ENCODE results near the gene MCF2L.

MCF2L gene

GRCh38 chr13:112965573-112966115, 3.4 kb upstream of the MCF2L start:
- no peak for DNase-seq

DNA sequence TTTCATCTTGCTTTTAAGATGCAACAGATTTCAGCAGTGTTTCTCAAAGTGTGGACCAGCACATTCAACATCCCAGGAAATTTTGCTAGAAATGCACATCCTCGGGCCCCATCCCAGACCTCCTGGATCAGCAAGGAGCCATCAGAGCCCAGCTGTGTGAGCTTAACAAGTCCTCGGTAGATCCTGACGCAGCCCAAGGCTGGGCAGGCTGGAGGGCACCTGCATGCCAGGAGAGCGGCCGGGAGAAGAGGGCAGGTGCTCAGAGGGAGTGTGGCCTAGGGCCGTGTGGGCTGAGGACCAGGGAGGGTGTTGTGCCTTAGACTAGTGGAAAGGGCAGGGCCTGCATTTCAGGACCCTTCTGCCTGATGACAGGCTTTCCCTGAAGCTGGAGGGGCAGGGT, 2.2 kb upstream of the MCF2L start:
- DNase-seq, result no peak

DNA sequence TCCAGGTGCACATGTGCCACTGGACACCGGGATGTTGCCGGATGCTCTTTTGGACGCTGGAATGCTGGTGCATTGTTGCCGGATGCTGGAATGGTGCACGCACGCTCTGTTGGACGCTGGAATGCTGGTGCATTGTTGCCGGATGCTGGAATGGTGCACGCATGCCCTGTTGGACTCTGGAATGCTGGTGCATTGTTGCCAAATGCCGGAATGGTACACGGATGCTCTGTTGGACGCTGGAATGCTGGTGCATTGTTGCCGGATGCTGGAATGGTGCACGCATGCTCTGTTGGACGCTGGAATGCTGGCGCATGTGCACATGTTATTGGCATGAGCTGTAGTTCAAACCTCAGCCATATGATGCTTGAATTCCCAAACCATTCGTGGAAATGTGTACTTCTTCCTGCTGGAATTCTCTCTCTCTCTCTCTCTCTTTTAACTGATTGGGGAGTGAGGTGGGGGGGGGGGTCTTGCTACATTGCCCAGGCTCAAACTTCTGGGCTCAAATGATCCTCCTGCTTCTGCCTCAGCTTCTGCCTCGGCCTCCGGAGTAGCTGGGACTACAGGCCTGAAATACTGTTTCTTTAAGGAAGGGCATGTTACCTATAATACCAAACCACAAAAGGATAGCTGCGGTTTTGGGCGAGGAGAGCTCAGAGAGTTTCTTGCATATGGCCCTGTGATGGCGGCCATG, 1.2 kb upstream of the MCF2L start:
- DNase-seq, result no peak

DNA sequence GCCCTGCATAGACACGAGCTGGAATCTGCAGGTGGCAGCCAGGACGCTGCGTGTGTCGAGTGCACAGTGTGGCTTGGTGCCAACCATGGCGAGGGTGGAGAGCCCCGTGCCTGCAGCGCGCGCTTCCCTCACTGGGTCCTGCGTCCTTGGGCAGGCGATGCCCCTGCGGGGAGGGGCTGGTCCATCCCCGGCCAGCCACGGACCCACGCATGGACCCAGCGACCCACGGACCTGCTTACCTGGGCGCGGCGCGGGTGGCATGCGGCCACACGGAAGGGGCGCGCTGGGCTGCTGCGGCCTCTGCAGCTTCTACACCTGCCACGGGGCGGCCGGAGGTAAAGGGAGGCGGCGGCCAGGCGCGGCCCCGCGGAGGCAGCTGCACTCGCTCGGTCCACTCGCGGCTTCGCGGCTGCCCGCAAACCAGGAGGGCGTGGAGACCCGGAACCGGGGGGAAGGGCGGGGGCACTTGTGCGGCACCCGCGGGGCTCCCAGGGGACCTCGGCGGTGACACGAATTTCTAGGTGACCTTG, 569 bp upstream of the MCF2L start:
- peak; percentile 61 for DNase-seq

DNA sequence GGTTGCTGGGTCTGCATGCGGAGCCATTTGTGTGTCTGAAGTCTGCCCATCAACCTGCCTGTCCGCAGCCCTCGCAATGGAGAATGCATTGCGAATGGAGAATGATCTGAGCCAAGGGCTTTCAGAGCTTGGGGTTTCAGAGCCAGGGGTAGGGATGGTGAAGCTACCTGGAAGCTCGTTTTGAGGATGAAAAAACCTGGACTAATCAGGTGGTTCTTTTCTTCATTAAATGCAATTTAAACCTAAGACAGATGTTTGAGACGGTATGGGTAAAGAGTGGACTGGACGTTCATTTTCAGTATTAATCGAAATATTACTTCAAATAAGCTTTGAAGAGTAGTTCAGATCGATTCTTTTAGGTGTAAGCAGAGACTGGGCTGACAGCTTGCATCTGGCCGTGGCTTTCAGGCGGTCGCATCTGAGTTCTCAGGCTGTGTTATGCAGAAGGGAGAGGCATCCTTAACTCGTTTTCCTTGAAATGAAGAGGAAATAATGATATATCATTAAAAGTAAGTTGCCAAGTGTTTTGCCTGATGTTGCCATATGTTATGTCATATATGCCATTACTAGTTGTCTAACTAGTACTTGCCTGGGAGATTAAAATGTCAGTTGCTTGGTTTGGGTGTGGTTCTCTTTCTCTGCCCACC, 801 bp downstream of the MCF2L start:
- no peak for DNase-seq

- no peak for DNase-seq
Observed at GRCh38 chr13:112970552-112971287, 1.7 kb downstream of the MCF2L start.

DNA sequence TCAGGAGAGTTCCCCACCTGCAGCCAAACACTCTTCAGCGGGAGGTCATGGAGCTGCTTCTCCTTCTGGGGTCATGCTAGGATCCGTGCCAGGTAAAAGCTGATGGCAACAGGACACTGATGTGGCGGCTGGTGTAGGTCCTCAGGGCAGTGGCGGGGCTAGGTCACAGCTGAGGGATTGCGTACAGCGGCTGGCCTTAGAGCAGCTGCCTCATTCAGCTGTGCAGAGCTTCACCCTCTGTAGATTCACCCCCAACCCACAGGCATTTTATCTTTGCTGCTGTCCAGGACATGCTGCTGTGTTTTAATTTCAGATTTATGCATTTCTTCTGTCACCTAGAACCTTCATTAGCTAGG, 2.3 kb downstream of the MCF2L start:
- no peak for DNase-seq

DNA sequence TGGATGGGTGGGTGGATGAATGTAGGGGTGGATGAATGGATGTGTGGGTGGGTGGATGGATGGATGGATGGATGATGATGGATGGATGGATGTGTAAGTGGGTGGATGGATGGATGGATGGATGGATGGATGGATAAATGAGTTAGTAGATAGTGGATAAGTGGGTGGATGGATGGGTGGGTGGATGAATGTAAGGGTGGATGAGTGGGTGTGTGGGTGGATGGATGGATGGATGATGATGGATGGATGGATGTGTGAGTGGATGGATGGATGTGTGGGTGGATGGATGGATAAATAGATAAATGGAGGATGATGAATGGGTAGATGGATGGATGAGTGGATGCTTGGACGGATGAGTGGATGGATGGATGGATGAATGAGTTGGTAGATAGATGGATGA, 3.2 kb downstream of the MCF2L start:
- DNase-seq, result no peak

GRCh38 chr13:112972867-112973576, 4.0 kb downstream of the MCF2L start:
- no peak for DNase-seq

DNA sequence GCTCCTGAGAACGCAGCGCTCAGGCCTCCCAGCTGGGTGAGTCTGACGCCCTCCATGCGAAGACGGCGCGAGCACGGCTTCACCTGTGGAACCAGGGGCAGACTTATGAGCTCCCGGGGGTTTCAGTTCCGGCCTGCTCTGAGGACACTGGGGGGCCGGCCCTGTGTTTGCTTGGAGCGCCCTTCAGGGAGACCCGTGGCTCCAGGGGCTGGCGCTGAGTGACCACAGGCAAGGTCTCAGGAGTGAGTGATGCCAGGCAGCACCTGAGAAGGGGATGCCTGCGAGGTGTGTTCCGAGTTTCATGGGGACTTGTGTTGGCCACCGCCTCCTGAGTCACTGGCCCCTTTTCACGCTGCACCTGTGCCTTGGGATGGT, 4.5 kb downstream of the MCF2L start:
- DNase-seq, result no peak

- DNase-seq, result no peak
Observed at GRCh38 chr13:112974125-112974524, 5.1 kb downstream of the MCF2L start.

DNA sequence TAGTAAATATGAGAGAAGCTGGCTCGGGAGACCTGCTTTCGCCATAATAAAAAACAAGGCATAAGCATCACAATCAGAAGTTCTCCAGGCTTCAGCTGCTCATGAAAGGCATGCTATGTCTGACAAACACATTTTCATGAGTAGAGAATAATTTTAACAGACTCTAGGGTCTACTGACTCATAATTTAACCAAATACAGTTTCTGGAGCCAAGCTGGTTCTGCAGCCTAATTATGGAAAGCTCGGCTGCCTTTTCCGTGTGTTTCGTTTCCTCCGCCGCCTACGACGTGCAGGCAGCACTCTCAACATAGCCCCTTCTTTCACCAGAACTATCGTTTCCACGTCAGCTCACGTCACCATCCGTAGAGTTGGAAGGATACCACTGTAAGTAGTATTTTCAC, 5.7 kb downstream of the MCF2L start:
- DNase-seq, result no peak

DNA sequence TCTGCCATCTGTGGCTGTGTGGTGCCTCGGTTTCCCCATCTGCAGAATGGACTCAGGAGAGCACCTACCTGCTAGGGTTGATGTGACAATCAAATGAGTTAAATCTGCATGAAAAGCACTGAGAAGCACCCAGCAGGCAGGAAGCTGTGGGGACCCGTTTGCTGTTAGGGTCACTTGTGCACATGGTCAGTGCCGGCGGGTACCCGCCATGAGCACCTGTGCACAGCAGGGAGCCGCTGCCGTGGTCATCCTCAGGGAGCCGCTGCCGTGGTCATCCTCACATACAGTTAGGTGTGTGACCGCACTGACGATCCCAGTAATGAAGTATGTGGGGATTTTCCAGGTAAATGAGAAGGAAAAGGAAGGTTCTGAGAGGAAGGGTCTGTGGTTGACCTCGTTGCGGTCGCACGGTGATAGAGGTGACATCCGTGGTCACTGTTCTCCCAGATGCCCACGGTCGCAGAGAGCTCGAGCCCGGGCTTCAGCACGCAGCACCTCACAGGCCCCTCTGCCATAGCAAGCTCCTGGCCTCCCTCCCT, 6.5 kb downstream of the MCF2L start:
- no peak for DNase-seq

- no peak for DNase-seq
Observed at GRCh38 chr13:112976526-112976925, 7.5 kb downstream of the MCF2L start.

- no peak for DNase-seq
Observed at GRCh38 chr13:112977091-112977490, 8.1 kb downstream of the MCF2L start.

DNA sequence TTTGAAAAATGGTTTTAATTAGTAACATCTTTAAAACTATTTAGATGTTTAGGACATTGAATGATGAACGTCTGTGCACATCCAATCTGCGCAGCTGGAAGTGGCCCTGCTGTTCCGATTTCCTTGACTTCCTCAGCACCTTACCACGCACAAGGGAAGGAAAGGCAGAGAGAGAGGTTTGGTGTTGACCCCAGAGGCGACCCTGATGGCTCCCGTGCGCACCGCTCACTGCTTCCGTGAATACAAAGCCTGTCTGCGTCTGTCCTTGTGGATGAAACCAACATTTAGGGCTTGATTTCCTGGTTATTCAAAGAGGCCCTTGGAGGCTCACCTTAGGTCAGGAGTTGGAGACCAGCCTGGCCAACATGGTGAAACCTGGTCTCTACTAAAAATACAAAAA, 8.5 kb downstream of the MCF2L start:
- DNase-seq, result no peak

DNA sequence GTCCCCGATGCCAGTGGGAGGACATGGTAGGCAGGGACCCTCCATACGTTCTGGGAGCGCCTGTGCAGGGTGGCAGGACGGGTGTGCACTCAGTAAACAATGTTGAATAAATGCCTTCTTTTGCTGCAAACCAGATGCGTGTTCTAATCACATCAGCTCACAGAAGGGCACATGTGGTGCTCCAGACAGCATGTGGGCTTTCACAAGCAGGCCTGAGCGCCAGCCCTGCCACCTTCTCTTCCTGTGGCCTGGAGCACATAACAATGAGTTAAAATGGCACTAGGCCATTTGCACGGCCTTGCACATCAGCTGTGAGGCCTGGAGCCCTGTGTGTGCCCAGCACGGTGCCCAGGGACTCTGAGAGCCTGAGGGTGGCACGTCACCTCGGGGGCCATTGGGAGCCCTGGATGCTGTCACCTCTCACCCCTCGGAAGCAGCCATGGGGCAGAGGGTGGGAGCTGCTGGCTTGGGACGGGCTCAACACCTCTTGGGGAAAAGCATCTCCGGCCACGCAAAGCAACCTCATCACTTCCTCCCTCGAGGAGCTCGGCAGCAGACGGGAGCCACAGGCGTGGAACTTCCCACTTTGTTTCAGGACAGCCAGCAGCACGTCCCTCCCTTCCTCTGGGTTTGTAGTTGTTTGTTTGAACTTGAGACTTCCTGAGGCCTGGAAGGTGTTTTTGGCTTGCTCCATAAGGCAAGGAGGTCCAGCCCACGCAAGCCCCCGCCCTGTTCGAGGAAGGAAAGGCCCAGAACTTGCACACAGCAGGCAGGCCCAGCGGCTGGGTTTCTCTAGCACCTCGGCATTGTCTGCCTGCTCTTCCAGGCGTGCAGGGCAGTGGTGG, 9.8 kb downstream of the MCF2L start:
- DNase-seq, result no peak

- no peak for DNase-seq
Observed at GRCh38 chr13:112979406-112979902, 10.4 kb downstream of the MCF2L start.

DNA sequence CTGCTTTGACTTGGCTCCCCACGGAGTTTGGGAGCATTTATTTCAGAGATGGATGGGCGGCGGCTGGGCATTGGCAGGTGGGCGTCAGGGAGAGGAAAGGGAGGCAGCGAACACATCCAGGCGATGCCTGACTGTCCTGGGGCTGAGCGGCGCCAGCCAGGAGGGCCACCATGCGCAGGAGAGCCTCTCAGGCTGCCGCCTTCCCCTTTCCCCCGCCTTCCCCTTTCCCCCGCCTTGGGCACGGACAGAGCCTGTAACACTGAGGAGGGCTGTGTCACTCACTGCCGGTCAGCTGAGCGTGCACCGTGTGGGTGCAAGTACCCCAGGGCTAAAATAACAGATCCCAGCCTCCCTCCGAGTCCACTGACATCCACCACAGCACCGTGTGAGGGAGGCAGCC, 11.4 kb downstream of the MCF2L start:
- no peak for DNase-seq

DNA sequence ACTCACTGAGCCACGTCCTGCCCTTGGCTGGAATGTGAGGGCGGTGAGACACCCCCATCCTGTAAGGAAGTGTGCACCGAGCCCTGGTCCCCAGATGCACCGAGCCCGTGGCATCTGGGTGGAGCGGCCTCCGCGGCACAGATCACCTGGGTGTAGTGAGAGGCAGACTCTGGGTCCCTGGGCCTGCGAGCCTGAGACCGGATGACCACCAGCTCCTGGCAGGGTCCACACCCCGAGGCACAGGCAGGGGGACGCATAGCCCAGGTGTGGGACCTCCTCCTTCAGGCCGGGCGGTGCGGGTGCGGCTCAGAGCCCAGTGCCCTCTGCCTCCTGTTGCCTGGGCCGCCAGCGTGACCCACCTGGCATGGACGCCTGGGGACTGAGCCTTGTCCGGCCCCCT, 12.4 kb downstream of the MCF2L start:
- no peak for DNase-seq

DNA sequence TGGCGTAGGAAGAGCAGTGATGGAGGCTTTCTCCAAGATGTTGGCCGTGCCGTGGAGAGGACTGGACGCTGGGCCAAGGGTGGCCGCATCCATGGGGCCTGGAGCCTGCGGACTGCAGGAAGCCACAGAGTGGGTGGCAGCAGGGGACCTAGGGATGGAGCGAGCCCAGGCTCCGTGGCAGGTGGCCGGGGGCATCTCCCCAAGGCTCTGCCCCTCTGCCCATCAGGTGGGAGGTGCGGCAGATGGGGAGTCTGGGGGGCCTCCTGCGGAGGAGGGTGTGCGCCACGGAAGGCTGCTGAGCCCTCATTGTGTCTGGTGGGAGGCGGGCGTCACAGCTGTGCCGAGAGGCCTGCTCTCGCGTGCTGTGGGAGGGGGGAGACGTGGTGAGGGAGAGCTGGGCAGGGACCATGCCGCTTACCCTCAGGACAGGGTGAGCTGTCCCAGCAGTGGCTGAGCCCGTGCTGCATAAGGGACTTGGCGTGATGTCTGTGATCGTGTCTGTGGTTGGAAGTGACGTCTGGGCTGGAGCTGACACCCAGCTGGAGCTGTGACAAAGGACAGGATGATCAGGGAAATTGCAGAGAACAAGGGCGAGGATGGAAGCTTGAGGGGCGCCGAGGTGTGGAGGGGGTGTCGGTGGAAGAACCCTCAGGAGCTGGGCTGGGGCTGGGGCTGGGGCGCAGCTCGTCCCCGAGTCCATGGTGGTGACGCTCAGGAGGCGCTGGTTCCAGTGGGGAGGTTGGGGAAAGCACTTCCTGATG, 13.4 kb downstream of the MCF2L start:
- DNase-seq, result no peak

Data from activated gamma-delta T cell (primary cell).